ENCODE measurements around the gene MYPOP.
A peak's percentile ranks its signal among the peaks of the same experiment; 100 is the strongest.

The MYPOP gene

DNA sequence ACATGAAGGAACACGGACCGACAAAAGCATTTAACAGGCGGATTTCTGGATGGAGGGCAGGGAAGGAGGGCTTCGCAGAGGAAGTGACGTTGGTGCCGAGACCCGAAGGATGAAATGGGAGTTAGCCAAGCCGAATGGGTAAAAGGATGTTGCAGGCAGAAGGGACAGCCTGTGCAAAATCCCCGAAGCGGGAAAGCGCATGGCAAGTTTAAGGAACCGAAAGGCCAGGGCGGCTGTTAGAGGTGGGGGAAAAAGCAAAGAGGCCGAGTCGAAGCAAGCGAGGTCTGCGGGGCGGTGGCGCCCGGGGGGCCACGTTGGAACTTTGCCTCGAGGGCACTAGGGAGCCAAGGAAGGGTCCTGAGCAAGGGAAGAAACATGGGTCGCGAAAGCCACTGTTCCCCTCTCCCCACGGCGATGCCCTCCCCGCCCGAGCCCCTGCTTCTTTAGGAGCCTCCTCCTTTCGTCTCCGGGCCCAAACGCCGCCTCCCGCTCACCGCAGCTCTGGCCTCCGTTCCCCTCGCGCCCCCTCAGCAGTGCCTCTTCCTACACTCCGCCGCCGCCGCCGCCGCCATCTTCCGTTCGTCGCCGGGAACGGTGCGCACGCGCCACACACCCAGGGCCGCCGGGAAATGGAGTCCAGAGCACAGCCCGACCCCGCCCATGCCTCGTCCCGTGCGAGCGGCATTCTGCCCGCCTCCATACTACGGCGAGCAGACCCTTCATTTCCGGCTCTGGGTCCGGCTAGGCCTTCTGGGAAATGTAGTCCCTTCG is 39.7 kb downstream of the MYPOP start, which contains the start of gene SYMPK:
SYMPK (minus strand) TSS at position 584 of the 771 bp plus-strand sequence. CDS start 8,652 bp downstream, outside the sequence.
- peak; percentile 99 for DNase-seq

DNA sequence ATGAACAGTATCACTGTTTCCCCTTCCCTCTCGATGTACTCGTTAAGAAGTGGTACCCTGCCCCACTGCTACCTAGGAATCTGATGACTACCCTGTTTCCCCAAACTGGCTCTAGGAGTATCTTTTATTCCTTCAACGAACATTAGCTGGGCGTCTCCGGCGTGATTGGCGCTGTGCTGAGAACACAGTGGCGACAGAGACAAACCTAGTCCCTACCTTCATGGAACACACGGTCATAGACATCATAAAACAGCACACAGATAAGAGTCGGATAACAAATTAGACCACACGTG is 40.2 kb downstream of the MYPOP start:
- DNase-seq, result no peak

DNA sequence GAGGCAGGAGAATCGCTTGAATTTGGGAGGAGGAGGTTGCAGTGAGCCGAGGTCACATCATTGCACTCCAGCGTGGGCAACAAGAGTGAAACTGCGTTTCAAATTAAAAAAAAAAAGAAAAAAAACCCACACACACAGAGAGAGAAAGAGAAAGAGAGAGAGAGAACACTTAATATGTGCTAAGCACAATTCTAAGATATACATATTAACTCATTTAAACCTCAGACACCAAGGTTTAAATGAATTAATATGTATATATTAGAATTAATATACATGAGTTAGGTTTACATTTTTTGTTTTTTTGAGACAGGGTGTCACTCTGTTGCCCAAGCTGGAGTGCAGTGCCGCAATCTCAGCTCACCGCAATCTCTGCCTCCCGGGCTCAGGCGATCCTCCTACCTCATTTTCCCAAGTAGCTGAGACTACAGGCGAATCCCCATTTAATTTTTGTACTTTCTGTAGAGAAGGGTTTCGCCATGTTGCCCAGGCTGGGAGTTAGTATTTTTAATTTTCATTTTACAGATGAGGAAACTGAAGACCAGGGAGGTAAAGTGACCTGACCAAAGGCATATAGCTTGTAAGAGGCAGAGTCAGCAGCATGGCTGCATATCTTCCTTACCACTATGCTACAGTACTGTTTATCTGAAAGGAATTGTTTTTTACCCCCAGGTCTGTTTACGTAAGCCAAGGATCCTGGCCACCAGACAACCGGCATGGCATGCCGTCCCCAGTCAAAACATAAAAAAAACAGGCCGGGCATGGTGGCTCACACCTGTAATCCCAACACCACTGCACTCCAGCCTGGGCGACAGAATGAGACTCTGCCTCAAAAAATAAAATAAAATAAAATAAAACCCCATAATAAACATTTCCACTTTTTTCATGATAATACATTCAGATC is 41.8 kb downstream of the MYPOP start:
- no peak for DNase-seq

DNA sequence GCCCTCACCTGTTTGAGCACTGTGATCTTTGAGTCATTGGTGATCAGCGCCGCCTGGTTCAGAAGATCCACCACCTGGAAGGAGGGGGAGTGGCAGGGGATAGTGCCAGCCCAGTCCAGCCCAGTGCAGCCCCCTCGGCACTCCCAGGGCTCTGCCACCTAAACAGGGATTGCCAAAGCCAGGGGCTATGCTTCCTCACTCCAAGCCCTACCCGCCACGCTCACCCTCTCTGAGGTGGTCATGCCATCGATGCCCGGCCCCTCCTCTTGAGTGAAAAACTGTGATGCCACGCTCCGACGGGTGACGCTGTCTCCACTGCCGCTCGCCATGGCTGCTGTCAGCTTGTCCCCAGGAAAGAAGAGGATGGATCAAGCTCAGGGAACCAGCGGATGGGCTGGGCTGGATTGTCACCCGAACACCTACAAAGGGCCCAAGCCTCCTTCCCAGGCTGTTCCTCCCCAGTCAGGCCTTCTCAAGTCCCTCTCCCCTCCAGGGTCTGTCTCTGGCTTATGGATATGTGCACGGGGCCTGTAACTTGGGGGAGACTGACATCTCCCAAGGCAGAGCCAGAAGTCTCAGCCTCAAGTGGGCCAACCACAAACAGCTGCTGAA is 48.1 kb downstream of the MYPOP start:
- no peak for DNase-seq

DNA sequence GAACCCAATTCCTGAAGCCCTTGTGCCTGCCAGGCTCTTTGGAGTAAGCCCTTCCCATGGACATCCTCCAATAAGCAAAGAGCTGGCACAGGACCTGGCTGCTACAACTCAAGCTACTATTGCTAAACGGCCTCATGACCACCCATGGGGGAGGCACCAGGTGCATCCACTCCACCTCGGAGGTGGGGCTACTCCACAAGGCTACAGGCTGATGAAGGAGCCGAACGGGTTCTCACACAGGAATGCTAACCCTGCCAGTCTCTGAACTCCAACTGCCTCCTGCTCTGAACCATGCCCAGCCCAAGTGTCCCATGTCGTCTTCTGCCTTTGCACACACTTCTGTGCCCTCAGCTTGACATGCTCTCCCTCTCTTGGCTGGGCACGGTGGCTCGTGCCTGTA is 49.4 kb downstream of the MYPOP start:
- DNase-seq, result no peak

DNA sequence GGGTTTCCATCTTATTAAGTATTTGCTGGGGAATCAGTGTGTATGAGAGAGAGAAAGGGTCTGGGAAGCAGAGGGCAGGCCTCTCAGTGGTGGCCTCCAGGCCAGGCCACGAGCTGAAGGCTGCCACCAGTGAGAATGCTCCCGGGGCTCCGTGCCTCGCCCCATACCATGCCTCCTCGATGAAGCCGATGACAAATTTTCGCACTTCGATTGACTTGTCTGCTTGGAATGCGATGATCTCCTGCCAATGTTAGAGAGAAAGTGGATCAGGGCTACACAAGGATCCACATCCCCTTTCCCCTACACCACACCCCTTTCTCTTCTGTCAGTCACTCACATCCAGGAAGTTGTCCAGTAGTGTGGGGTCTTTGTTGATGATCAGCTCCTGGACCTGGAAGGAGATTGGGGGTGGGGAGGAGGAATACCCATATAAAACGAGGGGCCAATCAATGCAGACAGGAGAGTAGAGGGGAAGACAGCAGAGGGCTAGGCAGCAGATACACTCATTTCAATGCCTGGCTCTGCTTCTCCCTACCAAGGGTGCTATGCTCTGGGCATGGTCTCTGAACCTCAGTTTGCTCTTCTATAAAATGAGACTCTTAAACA is 50.2 kb downstream of the MYPOP start:
- no peak for DNase-seq

DNA sequence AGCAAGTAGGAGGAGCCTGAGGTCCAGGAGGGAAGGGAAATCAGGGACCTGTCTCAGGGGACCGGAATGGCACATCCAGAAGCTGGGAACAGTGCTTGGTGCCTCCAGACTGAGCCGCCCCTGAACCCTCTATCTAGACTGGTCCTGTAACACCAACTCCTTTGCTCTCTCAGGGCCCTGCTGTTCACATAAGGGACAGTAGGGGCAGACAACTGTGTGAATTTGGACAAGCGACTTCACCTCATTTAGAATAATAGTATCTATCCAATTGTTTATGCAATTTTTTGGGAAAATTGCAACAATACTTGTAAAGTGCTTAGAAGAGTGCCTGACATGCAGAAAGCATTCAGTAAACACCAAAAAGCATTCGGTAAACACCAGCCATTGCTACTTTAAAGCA is 53.5 kb downstream of the MYPOP start:
- DNase-seq, result no peak

DNA sequence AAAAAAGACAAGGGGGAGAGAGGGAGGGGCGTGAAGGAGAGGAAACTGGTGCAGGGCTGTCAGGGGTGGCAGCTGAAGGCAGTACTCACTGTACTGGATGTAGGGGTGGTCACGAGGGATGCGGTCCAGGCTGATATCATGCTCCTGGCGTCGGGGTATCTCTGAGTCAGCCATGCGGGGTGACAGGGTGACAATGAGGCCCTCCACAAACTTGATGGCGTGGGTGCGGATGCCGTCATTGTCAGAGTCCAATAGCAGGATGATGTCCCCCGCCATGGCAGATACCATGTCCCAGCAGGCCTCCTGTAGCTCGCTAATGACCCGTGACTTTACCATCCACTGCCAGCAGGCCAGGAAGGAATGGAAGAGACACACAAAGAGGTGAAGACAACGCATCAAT is 54.8 kb downstream of the MYPOP start:
- no peak for DNase-seq

DNA sequence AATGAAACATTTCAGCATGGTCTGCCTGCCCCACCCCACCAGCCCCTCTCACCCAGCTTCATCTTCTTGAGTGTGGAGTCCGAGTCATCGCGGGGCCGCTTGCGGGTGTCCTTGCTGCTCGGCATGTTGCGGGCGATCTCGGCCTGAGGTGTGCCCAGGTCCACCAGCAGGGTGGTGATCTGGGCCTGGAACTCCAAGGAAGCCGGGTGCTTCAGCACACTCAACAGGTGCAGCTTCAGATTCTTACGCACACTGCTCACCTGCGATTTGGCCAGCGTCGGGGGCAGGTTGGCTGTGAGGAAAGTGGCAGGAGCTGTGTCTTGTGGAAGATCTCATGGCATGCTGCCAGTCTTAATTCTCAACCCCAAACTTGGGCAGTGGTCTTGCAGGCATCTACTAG is 60.2 kb downstream of the MYPOP start:
- no peak for DNase-seq

All from suppressor macrophage treated with lipopolysaccharide for 4 hours (primary cell).